ENCODE data around the gene CSNK1G1.

The CSNK1G1 gene

DNA sequence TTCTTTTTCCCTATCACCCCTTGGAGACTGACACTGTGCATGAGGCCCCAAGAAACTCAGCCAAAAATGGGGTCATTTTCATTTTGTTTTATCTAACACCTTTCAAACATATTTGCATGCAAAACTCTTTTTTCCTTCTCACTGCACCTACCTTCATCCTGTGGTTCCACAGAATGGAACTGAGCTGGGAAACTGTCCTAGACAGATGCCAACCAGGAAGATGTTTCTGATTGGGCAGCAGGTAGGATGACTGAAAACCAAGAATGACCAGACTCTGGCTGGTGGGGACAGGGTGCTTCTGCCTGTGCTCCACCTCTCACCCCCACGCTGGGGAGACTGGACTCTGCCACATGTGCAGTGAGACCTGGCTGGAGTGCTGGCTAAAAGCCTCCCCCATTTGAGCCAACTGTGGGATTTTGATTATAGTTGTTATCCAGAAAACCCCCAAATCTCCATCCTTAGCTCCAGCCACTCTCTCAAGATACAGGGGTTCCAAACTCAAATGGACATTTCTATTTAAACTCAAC, 198.3 kb downstream of the CSNK1G1 start:
- Mint-ChIP-seq H3K4me1 (peaks cover 46% of the 10 kb centered on the region), H3K36me3 (ENCODE audit: low read depth) (peaks cover 56% of the 10 kb centered on the region), H3K9me3 (no peaks in the 10 kb centered on the region), H3K27ac (peak overlapping the region in 1 of 3 experiments; percentile 24), H3K27me3 (ENCODE audit: low read depth) (peaks cover 13% of the 10 kb centered on the region), H3K4me3 (peak overlapping the region in 1 of 3 experiments; percentile 11)
- TF ChIP-seq, protein P1, sequence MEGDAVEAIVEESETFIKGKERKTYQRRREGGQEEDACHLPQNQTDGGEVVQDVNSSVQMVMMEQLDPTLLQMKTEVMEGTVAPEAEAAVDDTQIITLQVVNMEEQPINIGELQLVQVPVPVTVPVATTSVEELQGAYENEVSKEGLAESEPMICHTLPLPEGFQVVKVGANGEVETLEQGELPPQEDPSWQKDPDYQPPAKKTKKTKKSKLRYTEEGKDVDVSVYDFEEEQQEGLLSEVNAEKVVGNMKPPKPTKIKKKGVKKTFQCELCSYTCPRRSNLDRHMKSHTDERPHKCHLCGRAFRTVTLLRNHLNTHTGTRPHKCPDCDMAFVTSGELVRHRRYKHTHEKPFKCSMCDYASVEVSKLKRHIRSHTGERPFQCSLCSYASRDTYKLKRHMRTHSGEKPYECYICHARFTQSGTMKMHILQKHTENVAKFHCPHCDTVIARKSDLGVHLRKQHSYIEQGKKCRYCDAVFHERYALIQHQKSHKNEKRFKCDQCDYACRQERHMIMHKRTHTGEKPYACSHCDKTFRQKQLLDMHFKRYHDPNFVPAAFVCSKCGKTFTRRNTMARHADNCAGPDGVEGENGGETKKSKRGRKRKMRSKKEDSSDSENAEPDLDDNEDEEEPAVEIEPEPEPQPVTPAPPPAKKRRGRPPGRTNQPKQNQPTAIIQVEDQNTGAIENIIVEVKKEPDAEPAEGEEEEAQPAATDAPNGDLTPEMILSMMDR (IDR thresholded peaks at IDR 0.05; ENCODE audit: unreplicated experiment in 3 of 3), result no peak

GRCh38 chr15:64156652-64157331, 199.2 kb downstream of the CSNK1G1 start:
- Mint-ChIP-seq H3K27ac (no peak overlapping the region), H3K4me3 (peak overlapping the region in 2 of 3 experiments; percentile 10 to 39), H3K4me1 (peaks cover 40% of the 10 kb centered on the region), H3K27me3 (ENCODE audit: low read depth) (peaks cover 16% of the 10 kb centered on the region), H3K9me3 (no peaks in the 10 kb centered on the region), H3K36me3 (ENCODE audit: low read depth) (peaks cover 52% of the 10 kb centered on the region)
- TF ChIP-seq, protein P1 (IDR thresholded peaks at IDR 0.05; ENCODE audit: unreplicated experiment in 3 of 3), result no peak

- Mint-ChIP-seq H3K9me3 (no peaks in the 10 kb centered on the region), H3K27me3 (ENCODE audit: low read depth) (peaks cover 18% of the 10 kb centered on the region), H3K4me1 (peaks cover 40% of the 10 kb centered on the region), H3K4me3 (no peak overlapping the region), H3K27ac (peak overlapping the region in 1 of 3 experiments; percentile 3), H3K36me3 (ENCODE audit: low read depth) (peaks cover 50% of the 10 kb centered on the region)
- TF ChIP-seq, protein P1 (IDR thresholded peaks at IDR 0.05; ENCODE audit: unreplicated experiment in 3 of 3), result no peak
Measured at GRCh38 chr15:64155802-64156651, 199.9 kb downstream of the CSNK1G1 start.

GRCh38 chr15:64153480-64154367, 202.2 kb downstream of the CSNK1G1 start:
- TF ChIP-seq, protein P1 (IDR thresholded peaks at IDR 0.05; ENCODE audit: unreplicated experiment in 3 of 3), result peak; percentile 96 to 99 (median 99)
- H3K4me1 Mint-ChIP-seq, result peaks cover 38% of the 10 kb centered on the region
- H3K9me3 Mint-ChIP-seq, result no peaks in the 10 kb centered on the region
- peak overlapping the region in 2 of 3 experiments; percentile 49 to 65 for H3K27ac Mint-ChIP-seq
- H3K36me3 Mint-ChIP-seq (ENCODE audit: low read depth), result peaks cover 36% of the 10 kb centered on the region
- peak overlapping the region; percentile 75 to 79 (median 79) for H3K4me3 Mint-ChIP-seq
- peaks cover 34% of the 10 kb centered on the region for H3K27me3 Mint-ChIP-seq (ENCODE audit: low read depth)

DNA sequence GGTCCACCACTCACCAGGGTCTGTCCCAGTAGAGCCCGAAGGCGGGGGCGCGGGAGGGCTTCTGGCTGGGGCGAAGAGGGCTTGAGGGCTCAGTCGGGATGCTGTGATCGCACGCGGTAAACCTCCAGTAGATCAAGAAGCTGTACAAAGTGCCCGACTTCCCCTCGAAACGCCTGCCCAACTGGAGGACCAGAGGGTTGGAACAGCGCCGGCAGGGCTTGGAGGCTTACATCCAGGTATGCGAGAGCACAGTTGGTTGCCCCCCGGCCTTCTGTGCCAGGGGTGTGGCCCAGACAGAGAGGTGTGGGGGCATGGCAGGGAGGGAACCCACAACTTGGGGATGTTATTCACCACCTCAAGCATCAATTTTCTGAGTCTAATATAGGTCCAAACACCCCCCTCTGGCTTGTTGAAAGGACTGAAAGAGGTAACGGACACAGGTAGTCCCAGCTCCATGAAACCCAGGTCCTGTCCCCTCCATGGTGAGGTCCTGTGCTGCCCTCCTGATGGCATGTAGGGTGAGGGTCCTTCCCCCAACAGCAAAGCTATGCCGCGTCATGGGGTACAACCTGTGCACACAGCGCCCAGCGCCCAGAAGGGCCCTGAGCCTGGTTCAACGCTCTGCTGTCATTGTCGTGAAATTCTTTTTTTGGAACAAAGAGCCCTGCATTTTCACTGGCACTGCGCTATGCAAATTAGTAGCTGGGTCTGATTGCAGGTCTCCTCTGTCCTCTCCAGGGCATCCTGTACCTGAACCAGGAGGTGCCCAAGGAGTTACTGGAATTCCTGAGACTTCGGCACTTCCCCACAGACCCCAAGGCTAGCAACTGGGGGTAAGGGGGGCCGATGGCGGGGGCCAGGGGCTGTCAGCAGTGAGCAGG, 203.2 kb downstream of the CSNK1G1 start:
- H3K36me3 Mint-ChIP-seq (ENCODE audit: low read depth), result peaks cover 27% of the 10 kb centered on the region
- no peaks in the 10 kb centered on the region for H3K9me3 Mint-ChIP-seq
- H3K27me3 Mint-ChIP-seq (ENCODE audit: low read depth), result peaks cover 34% of the 10 kb centered on the region
- H3K27ac Mint-ChIP-seq, result no peak overlapping the region
- TF ChIP-seq, protein P1 (IDR thresholded peaks at IDR 0.05; ENCODE audit: unreplicated experiment in 3 of 3), result no peak
- H3K4me3 Mint-ChIP-seq, result peak overlapping the region; percentile 54 to 64 (median 60)
- peaks cover 29% of the 10 kb centered on the region for H3K4me1 Mint-ChIP-seq
